Ectodermal cell (in vitro differentiated cells): ENCODE results near the gene PILRB.
"Not testable (repeated sequence)": the region's sequence is repeated elsewhere in the genome, so short reads cannot be mapped to it uniquely, and the experiment has no call there.

ENCODE experiments used
- H3K27ac ChIP-seq: 2 replicates; pipeline ENCODE4 v1.7.0; 2013; ENCODE audit warnings: mild to moderate bottlenecking, low read depth, low read length; ENCODE audit not compliant: insufficient read depth, poor library complexity, severe bottlenecking
- H3K27me3 ChIP-seq: 2 replicates; pipeline ENCODE4 v1.7.0; 2013; ENCODE audit warnings: mild to moderate bottlenecking, low read length; ENCODE audit not compliant: insufficient read depth, control insufficient read depth, poor library complexity, severe bottlenecking
- H3K36me3 ChIP-seq: one replicate; pipeline ENCODE4 v1.7.0; 2013; ENCODE audit warnings: low read length; ENCODE audit not compliant: control insufficient read depth, insufficient read depth
- H3K4me1 ChIP-seq: one replicate; pipeline ENCODE4 v1.7.0; 2013; ENCODE audit warnings: low read length; ENCODE audit not compliant: control insufficient read depth, insufficient read depth
- H3K4me3 ChIP-seq: 2 replicates; pipeline ENCODE4 v1.7.0; 2013; ENCODE audit warnings: low read depth, low read length, control low read depth; ENCODE audit not compliant: insufficient read depth
- H3K9me3 ChIP-seq: 2 replicates; pipeline ENCODE4 v1.7.0; 2013; ENCODE audit warnings: mild to moderate bottlenecking, low read length, moderate library complexity; ENCODE audit not compliant: control insufficient read depth
- WGBS, 2 experiments: methylation state at CpG; one replicate each; pipeline ENCODE4 v1.1.7; 2013; ENCODE audit warnings: missing lambda C conversion rate in 2 of 2; 5-methylcytosine and 5-hydroxymethylcytosine counted together

Gene PILRB

DNA sequence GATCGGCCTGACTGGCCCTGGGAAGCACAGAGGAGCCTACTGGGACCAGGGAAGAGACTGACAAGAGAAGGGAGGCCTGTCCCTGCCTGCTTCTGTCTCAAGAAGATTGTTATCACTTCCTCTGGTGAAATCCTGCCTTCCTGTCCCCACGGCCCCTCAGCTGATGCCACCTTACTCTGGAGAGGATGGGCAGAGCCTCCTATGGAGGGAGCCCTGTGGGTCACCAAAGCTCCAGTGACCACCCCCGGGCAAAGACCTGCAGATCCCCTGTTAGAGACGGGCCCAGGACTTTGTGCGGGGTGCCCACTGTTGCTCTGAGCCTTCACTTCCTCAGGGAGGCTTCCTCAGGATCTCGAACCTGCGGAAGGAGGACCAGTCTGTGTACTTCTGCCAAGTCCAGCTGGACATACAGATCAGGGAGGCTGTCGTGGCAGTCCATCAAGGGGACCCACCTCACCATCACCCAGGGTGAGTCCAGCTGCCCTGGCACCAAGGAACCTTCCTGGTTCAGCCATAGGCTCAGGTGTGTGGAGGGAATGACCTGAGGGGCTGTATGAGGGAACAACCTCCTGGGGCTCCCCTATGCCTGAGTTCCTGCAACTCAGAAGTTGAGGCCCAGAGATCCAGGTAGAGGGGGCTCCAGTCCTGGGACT, 1.4 kb upstream of the PILRB start:
- Histone ChIP-seq H3K4me1 (peaks cover 3% of the 10 kb centered on the region), H3K27me3 (no peaks in the 10 kb centered on the region), H3K36me3 (peaks cover 62% of the 10 kb centered on the region), H3K27ac (no peak overlapping the region), H3K4me3 (no peak overlapping the region), H3K9me3 (no peaks in the 10 kb centered on the region)
- 94% methylated on average over 8 of the region's 8 CpGs for WGBS, 2 experiments

DNA sequence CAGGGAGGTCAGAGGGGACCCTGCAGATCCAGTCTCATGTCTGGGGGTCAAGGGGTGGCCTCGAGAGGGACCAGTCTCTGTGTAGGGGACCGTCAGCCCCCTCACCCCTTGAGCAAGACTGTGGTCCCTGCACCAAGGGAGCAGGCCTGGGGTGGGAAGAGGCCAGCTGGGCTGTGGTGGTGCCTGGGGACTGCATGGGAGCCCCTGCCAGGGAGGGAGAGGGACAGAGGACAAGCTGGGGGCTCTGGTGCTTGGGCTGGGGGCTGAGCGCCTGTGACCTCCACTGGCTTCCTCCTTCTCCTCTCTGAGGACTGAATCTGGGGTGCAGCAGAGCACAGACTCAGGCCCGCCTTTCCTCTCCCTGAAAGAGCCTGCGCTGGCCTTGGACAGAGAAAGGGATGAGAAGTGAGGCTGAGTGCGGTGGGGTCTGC, 771 bp upstream of the PILRB start:
- H3K9me3 ChIP-seq: no peaks in the 10 kb centered on the region
- no peak overlapping the region for H3K4me3 ChIP-seq
- 95 to 96% methylated on average over 6 of the region's 6 CpGs for WGBS, 2 experiments
- H3K4me1 ChIP-seq: peaks cover 3% of the 10 kb centered on the region
- H3K27ac ChIP-seq: no peak overlapping the region
- no peaks in the 10 kb centered on the region for H3K27me3 ChIP-seq
- H3K36me3 ChIP-seq: peaks cover 67% of the 10 kb centered on the region

DNA sequence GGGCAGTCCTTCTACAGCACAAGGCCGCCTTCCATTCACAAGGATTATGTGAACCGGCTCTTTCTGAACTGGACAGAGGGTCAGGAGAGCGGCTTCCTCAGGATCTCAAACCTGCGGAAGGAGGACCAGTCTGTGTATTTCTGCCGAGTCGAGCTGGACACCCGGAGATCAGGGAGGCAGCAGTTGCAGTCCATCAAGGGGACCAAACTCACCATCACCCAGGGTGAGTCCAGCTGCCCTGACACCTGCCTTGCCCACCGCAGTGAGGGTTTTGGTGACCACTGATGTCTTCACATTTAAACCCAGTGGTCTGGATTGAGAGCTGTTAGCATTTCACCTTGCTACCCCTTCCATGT, 918 bp downstream of the PILRB start:
- Histone ChIP-seq H3K4me3 (no peak overlapping the region), H3K27ac (no peak overlapping the region), H3K4me1 (peaks cover 3% of the 10 kb centered on the region), H3K9me3 (no peaks in the 10 kb centered on the region), H3K27me3 (no peaks in the 10 kb centered on the region), H3K36me3 (peaks cover 73% of the 10 kb centered on the region)
- 94 to 97% methylated on average over 8 of the region's 8 CpGs for WGBS, 2 experiments

DNA sequence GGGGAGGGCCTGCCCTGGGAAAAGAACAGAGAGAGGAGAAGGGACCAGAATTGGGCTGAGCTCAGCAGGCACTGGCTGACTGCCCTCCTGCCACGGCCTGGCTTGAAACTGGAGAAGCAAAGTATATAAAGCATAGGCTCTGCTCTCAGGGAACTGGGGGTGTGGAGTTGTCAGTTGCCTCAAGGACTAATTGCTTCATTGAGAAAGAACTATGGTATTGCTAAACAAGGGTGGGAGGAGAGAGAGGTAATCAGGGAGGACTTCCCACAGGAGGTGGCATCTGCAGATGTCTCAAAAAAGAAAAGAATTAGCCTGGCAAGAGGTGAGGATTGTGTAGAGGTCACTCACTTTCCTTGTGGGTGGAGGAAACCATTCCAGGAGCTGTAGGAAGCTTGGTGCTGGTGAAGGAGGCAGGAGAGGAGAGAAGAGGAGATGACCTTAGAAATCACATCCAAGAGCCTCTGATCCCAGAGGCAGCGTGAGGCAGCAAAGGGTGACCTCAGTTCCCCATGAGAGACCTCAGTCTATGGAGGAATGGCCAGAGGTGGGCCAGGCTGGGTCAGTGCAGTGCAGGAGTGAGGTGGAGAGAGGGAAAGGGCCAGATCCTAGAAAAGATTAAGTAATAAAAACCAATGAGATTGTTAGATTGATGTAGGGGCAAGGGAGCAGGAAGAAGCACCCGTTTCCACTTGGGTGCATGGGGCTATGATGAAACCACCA, 2.4 kb downstream of the PILRB start:
- Histone ChIP-seq H3K4me3 (no peak overlapping the region), H3K9me3 (no peaks in the 10 kb centered on the region), H3K4me1 (no peaks in the 10 kb centered on the region), H3K27me3 (no peaks in the 10 kb centered on the region), H3K27ac (no peak overlapping the region), H3K36me3 (peaks cover 59% of the 10 kb centered on the region)
- 95% methylated on average over 3 of the region's 3 CpGs for WGBS, 2 experiments

DNA sequence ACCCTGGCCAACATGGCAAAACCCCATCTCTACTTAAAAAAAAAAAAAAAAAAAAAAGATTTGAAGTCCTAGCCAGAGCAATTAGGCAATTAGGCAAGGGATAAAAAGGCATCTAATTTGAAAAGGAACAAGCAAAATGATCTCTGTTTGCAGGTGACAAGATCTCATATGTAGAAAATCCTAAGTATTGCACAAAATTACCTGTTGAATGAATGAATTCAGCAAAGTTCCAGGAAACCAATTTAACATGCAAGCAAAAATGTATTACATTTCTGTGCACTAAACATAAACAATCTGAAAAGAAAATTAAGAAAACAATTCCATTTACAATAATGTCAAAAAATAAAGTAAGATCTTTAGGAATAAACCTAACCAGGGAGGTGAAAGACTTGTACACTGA, 5.2 kb downstream of the PILRB start:
- Histone ChIP-seq H3K4me1 (no peaks in the 10 kb centered on the region), H3K36me3 (peaks cover 46% of the 10 kb centered on the region), H3K4me3 (no peak overlapping the region), H3K27me3 (no peaks in the 10 kb centered on the region), H3K27ac (no peak overlapping the region), H3K9me3 (no peaks in the 10 kb centered on the region)

DNA sequence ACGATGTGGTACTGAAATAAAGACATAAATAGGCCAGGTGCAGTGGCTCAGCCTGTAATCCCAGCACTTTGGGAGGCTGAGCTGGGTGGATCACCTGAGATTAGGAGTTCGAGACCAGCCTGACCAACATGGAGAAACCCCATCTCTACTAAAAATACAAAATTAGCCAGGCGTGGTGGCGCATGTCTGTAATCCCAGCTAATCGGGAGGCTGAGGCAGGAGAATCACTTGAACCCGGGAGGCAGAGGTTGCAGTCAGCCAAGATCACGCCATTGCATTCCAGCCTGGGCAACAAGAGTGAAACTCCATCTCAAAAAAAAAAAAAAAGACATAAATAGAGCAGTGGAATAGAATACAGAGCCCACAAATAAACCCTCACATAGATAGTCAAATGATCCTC, 5.9 kb downstream of the PILRB start:
- not testable (repeated sequence) for H3K27ac ChIP-seq
- peaks cover 43% of the 10 kb centered on the region for H3K36me3 ChIP-seq
- 95 to 96% methylated on average over 7 of the region's 7 CpGs for WGBS, 2 experiments

DNA sequence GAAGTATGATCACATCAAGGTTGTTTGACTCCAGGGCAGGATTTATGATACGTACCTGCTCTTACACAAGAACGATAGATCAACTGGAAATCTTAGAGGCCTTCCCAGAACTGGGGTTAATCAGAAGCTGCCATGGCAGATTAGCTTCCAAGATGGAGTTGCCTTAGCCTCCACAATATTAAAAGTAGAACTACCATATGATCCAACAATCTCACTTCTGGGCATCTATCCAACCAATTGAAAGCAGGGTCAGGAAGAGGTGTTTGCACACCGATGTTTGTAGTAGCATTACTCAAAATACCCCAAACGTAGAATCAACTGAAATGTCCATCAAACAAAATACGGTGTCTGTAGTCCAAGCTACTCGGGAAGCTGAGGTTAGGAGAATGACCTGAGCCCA, 6.6 kb downstream of the PILRB start:
- Histone ChIP-seq H3K9me3 (no peaks in the 10 kb centered on the region), H3K27me3 (no peaks in the 10 kb centered on the region), H3K36me3 (peaks cover 36% of the 10 kb centered on the region), H3K4me3 (no peak overlapping the region), H3K4me1 (no peaks in the 10 kb centered on the region), H3K27ac (no peak overlapping the region)
- 97 to 99% methylated on average over 6 of the region's 6 CpGs for WGBS, 2 experiments

More for the DNA sequence above, 5.9 kb downstream of the PILRB start:
- not testable (repeated sequence) for H3K27me3 ChIP-seq, H3K4me1 ChIP-seq, H3K9me3 ChIP-seq, H3K4me3 ChIP-seq

DNA sequence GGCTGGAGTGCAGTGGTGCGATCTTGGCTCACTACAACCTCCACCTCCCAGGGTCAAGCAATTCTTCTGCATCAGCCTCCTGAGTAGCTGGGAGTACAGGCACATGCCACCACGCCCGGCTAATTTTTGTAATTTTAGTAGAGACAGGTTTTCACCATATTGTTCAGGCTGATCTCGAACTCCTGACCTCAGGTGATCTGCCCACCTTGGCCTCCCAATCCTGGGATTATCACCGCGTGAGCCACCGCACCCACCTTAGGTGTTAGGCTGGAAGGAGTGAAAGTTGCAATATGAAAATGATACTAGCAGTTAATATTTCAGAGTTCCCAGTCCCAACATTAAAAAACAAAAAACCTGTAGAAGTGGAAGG, 8.1 kb downstream of the PILRB start:
- H3K36me3 ChIP-seq: peaks cover 23% of the 10 kb centered on the region
- not testable (repeated sequence) for H3K27ac ChIP-seq, H3K27me3 ChIP-seq, H3K4me3 ChIP-seq, H3K9me3 ChIP-seq, H3K4me1 ChIP-seq
- 89 to 91% methylated on average over 7 of the region's 7 CpGs for WGBS, 2 experiments

DNA sequence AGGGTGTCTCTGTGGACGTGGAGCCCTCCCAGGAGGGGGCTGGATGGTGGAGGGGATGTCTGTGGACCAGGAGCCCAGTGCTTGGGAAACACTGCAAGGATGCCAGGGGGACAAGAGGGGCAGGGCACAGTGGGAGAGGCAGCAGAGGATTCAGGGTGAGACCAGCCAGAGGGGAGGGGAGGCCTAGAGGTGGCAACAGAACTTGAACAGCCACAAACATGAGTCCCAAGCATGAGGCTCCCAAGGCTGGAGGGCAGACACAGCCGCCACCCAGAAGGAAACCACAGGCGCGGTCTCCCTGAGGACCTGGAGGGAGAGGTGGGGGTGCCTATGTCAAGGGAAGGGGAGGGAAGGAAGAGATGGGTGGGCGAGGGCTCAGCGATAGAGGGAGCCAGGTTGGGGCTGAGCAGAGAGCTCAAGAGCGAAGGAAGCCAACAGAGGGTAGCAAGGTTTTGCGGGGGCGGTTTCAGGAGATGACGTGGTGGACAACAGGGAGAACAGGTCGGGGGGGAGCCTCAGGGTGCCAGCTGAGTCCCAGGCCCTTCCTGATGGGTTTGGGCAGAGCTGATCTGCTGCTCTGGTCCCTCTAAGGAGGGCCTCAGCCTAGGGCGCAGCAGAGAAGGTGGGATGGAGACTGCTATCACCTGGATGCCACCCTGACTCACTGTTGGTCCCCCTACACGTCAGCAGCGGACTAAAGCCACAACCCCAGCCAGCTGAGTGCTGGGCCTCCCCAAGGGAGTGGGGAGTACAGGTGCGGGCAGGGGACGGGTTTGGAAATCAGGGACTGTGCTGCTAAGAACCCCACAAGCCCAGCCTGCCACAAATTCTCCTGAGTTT, 8.7 kb downstream of the PILRB start:
- H3K36me3 ChIP-seq: peaks cover 16% of the 10 kb centered on the region
- H3K27ac ChIP-seq: no peak overlapping the region
- no peaks in the 10 kb centered on the region for H3K27me3 ChIP-seq
- WGBS, 2 experiments: 93 to 95% methylated on average over 16 of the region's 16 CpGs
- no peaks in the 10 kb centered on the region for H3K9me3 ChIP-seq
- peaks cover 7% of the 10 kb centered on the region for H3K4me1 ChIP-seq
- H3K4me3 ChIP-seq: no peak overlapping the region

DNA sequence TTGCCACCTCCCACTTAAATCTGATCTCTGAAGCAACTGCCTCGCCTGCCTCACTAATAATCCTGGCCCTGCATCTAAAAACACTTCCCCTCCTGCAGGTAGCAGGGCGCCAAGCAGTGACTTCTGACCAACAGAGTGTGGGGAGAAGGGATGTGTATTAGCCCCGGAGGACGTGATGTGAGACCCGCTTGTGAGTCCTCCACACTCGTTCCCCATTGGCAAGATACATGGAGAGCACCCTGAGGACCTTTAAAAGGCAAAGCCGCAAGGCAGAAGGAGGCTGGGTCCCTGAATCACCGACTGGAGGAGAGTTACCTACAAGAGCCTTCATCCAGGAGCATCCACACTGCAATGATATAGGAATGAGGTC, 9.3 kb downstream of the PILRB start:
- Histone ChIP-seq H3K4me1 (peaks cover 9% of the 10 kb centered on the region), H3K27ac (no peak overlapping the region), H3K36me3 (peaks cover 11% of the 10 kb centered on the region), H3K27me3 (no peaks in the 10 kb centered on the region), H3K9me3 (no peaks in the 10 kb centered on the region), H3K4me3 (no peak overlapping the region)
- 94% methylated on average over 8 of the region's 8 CpGs for WGBS, 2 experiments
